Measurements from ENCODE around the gene RSBN1L.
"Not testable (repeated sequence)": the region's sequence is repeated elsewhere in the genome, so short reads cannot be mapped to it uniquely, and the experiment has no call there.

Gene RSBN1L

GRCh38 chr7:77693830-77694583 lies 2.3 kb upstream of the RSBN1L start:
- TF ChIP-seq Cebpa-rat (IDR thresholded peaks at IDR 0.05): no peak
- H3K27me3 ChIP-seq: no peaks in the 10 kb centered on the region
- peak overlapping the region; percentile 29 to 100 (median 95); a peak in 11 of 20 replicates for H3K4me3 ChIP-seq
- H3K9ac ChIP-seq: peak overlapping the region in 2 of 11 experiments; percentile 18 to 57; a peak in 4 of 22 replicates
- H4K20me1 ChIP-seq: peaks cover 10 to 25% (median 18%) of the 10 kb centered on the region in 11 experiments; a peak in 20 of 22 replicates
- peaks cover 18 to 42% (median 23%) of the 10 kb centered on the region in 10 experiments for H3K4me1 ChIP-seq
- no peak overlapping the region for H3K27ac ChIP-seq
- H3K4me2 ChIP-seq: peak overlapping the region; percentile 59 to 93 (median 83)
- H3K9me3 ChIP-seq (replicated peaks in 1 of 11): no peaks in the 10 kb centered on the region
- peaks cover 0 to 41% (median 10%) of the 10 kb centered on the region in 11 experiments; a peak in 14 of 22 replicates for H3K36me3 ChIP-seq

- H3K9me3 ChIP-seq (replicated peaks in 1 of 11): no peaks in the 10 kb centered on the region
- H3K27me3 ChIP-seq: no peaks in the 10 kb centered on the region
- peak overlapping the region; percentile 90 to 99 (median 98) for H3K27ac ChIP-seq
- peaks cover 0 to 25% (median 20%) of the 10 kb centered on the region in 11 experiments; a peak in 18 of 22 replicates for H3K36me3 ChIP-seq
- H3K4me3 ChIP-seq: peak overlapping the region; percentile 81 to 100 (median 96)
- TF ChIP-seq Cebpa-rat (IDR thresholded peaks at IDR 0.05): no peak
- H3K4me2 ChIP-seq: peak overlapping the region; percentile 80 to 98 (median 90)
- H3K4me1 ChIP-seq: peaks cover 31 to 68% (median 36%) of the 10 kb centered on the region in 10 experiments
- H3K9ac ChIP-seq: peak overlapping the region; percentile 90 to 99 (median 98)
- peaks cover 24 to 48% (median 44%) of the 10 kb centered on the region in 11 experiments; a peak in 21 of 22 replicates for H4K20me1 ChIP-seq
Measured at GRCh38 chr7:77696643-77697534, 630 bp downstream of the RSBN1L start.

GRCh38 chr7:77697535-77697831 lies 1.2 kb downstream of the RSBN1L start:
- peaks cover 31 to 68% (median 37%) of the 10 kb centered on the region in 10 experiments for H3K4me1 ChIP-seq
- H3K4me2 ChIP-seq: peak overlapping the region; percentile 80 to 98 (median 90)
- H3K9ac ChIP-seq: peak overlapping the region; percentile 90 to 99 (median 98)
- no peaks in the 10 kb centered on the region for H3K9me3 ChIP-seq (replicated peaks in 1 of 11)
- H3K27ac ChIP-seq: peak overlapping the region; percentile 90 to 99 (median 98); a peak in 21 of 22 replicates
- H4K20me1 ChIP-seq: peaks cover 28 to 54% (median 49%) of the 10 kb centered on the region in 11 experiments; a peak in 21 of 22 replicates
- no peaks in the 10 kb centered on the region for H3K27me3 ChIP-seq
- peaks cover 0 to 24% (median 20%) of the 10 kb centered on the region in 11 experiments; a peak in 18 of 22 replicates for H3K36me3 ChIP-seq
- peak overlapping the region; percentile 81 to 100 (median 96) for H3K4me3 ChIP-seq
- TF ChIP-seq Cebpa-rat (IDR thresholded peaks at IDR 0.05): no peak

- peak overlapping the region; percentile 80 to 98 (median 90) for H3K4me2 ChIP-seq
- no peaks in the 10 kb centered on the region for H3K27me3 ChIP-seq
- H3K27ac ChIP-seq: peak overlapping the region; percentile 90 to 99 (median 98); a peak in 21 of 22 replicates
- H3K4me1 ChIP-seq: peaks cover 31 to 68% (median 40%) of the 10 kb centered on the region in 10 experiments
- H3K4me3 ChIP-seq: peak overlapping the region; percentile 81 to 100 (median 96)
- peak overlapping the region; percentile 90 to 99 (median 98) for H3K9ac ChIP-seq
- H3K36me3 ChIP-seq: peaks cover 0 to 29% (median 18%) of the 10 kb centered on the region in 11 experiments; a peak in 18 of 22 replicates
- no peak for TF ChIP-seq Cebpa-rat (IDR thresholded peaks at IDR 0.05)
- peaks cover 35 to 60% (median 56%) of the 10 kb centered on the region in 11 experiments; a peak in 21 of 22 replicates for H4K20me1 ChIP-seq
- H3K9me3 ChIP-seq (replicated peaks in 1 of 11): no peaks in the 10 kb centered on the region
Measured at GRCh38 chr7:77698042-77698625, 1.9 kb downstream of the RSBN1L start.

- H4K20me1 ChIP-seq: peaks cover 42 to 68% (median 65%) of the 10 kb centered on the region in 11 experiments; a peak in 21 of 22 replicates
- peaks cover 0 to 37% (median 18%) of the 10 kb centered on the region in 11 experiments; a peak in 18 of 22 replicates for H3K36me3 ChIP-seq
- TF ChIP-seq Cebpa-rat (IDR thresholded peaks at IDR 0.05): no peak
- H3K9me3 ChIP-seq (replicated peaks in 1 of 11): no peaks in the 10 kb centered on the region; a peak in 1 of 22 replicates
- H3K9ac ChIP-seq: peak overlapping the region in 10 of 11 experiments; percentile 26 to 98 (median 60); a peak in 13 of 22 replicates
- H3K4me2 ChIP-seq: peak overlapping the region; percentile 65 to 98 (median 89)
- peak overlapping the region; percentile 36 to 100 (median 92); a peak in 11 of 20 replicates for H3K4me3 ChIP-seq
- H3K27me3 ChIP-seq: no peaks in the 10 kb centered on the region
- peak overlapping the region; percentile 10 to 98 (median 49); a peak in 18 of 22 replicates for H3K27ac ChIP-seq
- H3K4me1 ChIP-seq: peaks cover 27 to 61% (median 36%) of the 10 kb centered on the region in 10 experiments
Measured at GRCh38 chr7:77699056-77699455, 2.8 kb downstream of the RSBN1L start.

- Histone ChIP-seq H3K27ac (no peak overlapping the region), H3K4me2 (peak overlapping the region in 3 of 11 experiments; percentile 10 to 36 (median 15); a peak in 5 of 22 replicates), H3K27me3 (no peaks in the 10 kb centered on the region), H4K20me1 (peaks cover 40 to 97% (median 76%) of the 10 kb centered on the region in 11 experiments; a peak in 21 of 22 replicates), H3K36me3 (peaks cover 11 to 63% (median 45%) of the 10 kb centered on the region in 11 experiments; a peak in 21 of 22 replicates), H3K9me3 (replicated peaks in 1 of 11) (peaks cover 0 to 12% (median 0%) of the 10 kb centered on the region in 11 experiments; a peak in 2 of 22 replicates), H3K4me3 (no peak overlapping the region), H3K9ac (no peak overlapping the region), H3K4me1 (peaks cover 18 to 46% (median 26%) of the 10 kb centered on the region in 10 experiments)
- TF ChIP-seq Cebpa-rat (IDR thresholded peaks at IDR 0.05): no peak
Measured at GRCh38 chr7:77702513-77702912, 6.3 kb downstream of the RSBN1L start.

GRCh38 chr7:77702968-77703472 lies 6.8 kb downstream of the RSBN1L start:
- Histone ChIP-seq H3K36me3 (peaks cover 11 to 66% (median 45%) of the 10 kb centered on the region in 11 experiments; a peak in 21 of 22 replicates), H3K27ac (no peak overlapping the region), H4K20me1 (peaks cover 35 to 97% (median 71%) of the 10 kb centered on the region in 11 experiments; a peak in 21 of 22 replicates), H3K9ac (no peak overlapping the region), H3K27me3 (no peaks in the 10 kb centered on the region), H3K4me3 (no peak overlapping the region), H3K9me3 (replicated peaks in 1 of 11) (peaks cover 0 to 12% (median 0%) of the 10 kb centered on the region in 11 experiments; a peak in 2 of 22 replicates), H3K4me1 (peaks cover 20 to 46% (median 26%) of the 10 kb centered on the region in 10 experiments), H3K4me2 (peak overlapping the region in 3 of 11 experiments; percentile 10 to 36 (median 15); a peak in 6 of 22 replicates)
- no peak for TF ChIP-seq Cebpa-rat (IDR thresholded peaks at IDR 0.05)

- not testable (repeated sequence) for H3K9ac ChIP-seq, H3K4me3 ChIP-seq, H3K27me3 ChIP-seq, H3K4me2 ChIP-seq, H3K27ac ChIP-seq
- peaks cover 14 to 44% (median 26%) of the 10 kb centered on the region in 10 experiments for H3K4me1 ChIP-seq
- H3K9me3 ChIP-seq (replicated peaks in 1 of 11): peaks cover 0 to 12% (median 0%) of the 10 kb centered on the region in 11 experiments; a peak in 2 of 22 replicates
- peaks cover 11 to 69% (median 45%) of the 10 kb centered on the region in 11 experiments; a peak in 21 of 22 replicates for H3K36me3 ChIP-seq
- peaks cover 34 to 97% (median 70%) of the 10 kb centered on the region in 11 experiments; a peak in 21 of 22 replicates for H4K20me1 ChIP-seq
Measured at GRCh38 chr7:77703669-77704068, 7.4 kb downstream of the RSBN1L start.

All from BLaER1 treated with 17β-estradiol and CSF1 and Interleukin-3, amounts not matched to agents 10 nM and 100 nM (cell line).